ENCODE results near the gene CFDP1. TPM values are rescaled to one million over a fixed set of nuclear protein-coding genes. Genes with fewer than 3 reads are reported as not detected.

The CFDP1 gene
- total RNA-seq, 1 experiment from 2014 or later: 32.1 TPM

DNA sequence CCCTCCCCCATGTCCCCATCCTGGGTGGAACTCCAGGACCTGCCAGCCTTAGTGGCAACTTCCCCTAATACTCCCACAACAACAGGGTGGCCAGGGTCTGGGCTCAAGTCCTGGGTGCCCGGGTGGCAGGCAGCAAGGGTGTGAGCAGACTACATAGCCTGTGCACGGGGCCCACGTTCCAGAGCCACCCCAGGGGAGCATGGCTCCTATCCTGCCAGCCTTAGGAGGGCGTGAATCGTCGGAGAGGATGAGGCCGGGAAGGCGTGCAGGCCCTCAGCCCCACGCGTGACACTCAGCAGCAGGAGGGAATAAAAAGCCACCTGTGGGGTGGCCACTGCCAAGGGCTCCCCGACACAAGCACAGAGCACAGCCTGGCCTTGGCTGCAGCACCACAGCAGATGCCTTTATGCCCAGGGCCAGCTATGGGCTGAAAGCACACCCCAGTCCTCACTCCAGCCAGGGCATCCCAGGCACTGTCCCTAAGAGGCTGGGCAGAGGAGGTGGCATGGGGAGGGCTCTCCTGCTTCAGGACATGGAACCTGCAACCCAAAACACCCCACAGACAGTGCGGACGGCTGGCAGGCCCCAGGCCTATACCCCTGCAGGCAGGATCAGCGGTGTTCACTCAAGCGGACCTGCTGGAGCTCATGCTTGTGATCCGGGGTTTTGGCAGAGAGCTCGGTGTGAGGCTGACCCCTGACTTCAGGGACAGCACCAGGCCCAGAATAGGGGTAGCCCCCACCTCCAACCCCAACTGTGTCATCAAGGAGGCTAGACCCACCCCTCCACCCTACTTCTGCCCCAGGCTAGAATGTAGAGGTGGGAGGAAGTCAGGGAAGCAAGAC lies 184.5 kb downstream of the CFDP1 start:
- ChIA-PET POLR2A (ENCODE audit: unreplicated experiment) (no interaction called here), CTCF (no interaction called here)
- Histone ChIP-seq H3K27ac (ENCODE audit: low read length) (no peak overlapping the region), H3K79me2 (ENCODE audit: low read length) (peaks cover 85% of the 10 kb centered on the region), H4K20me1 (ENCODE audit: low read length) (peaks cover 19% of the 10 kb centered on the region), H2AFZ (ENCODE audit: low read length) (no peak overlapping the region), H3K9me3 (ENCODE audit: low read length) (no peaks in the 10 kb centered on the region), H3K9me2 (replicated peaks; ENCODE audit: low read length) (no peaks in the 10 kb centered on the region), H3K36me3 (ENCODE audit: low read depth, low read length) (no peaks in the 10 kb centered on the region), H3K9ac (ENCODE audit: low read length) (no peak overlapping the region), H3K4me2 (ENCODE audit: low read length) (peak overlapping the region; percentile 93), H3K27me3 (ENCODE audit: low read length) (no peaks in the 10 kb centered on the region), H3K4me3 (ENCODE audit: low read length) (no peak overlapping the region), H3K4me1 (ENCODE audit: insufficient read depth, low read length) (peaks cover 66% of the 10 kb centered on the region), H3F3A (ENCODE audit: low read length, unreplicated experiment) (no peaks in the 10 kb centered on the region)
- no peak for DNase-seq
- BruUV-seq (replicated peaks): no TSS peak
- no peak for TF ChIP-seq EZH2phosphoT487 (IDR thresholded peaks at IDR 0.05; ENCODE audit: borderline replicate concordance, low read length)
- TF ChIP-seq EZH2 (IDR thresholded peaks at IDR 0.05; ENCODE audit: low read length, unreplicated experiment): no peak
- TF ChIP-seq CTCF (conservative IDR thresholded peaks at IDR 0.05; ENCODE audit: low read depth, low read length): no peak
- no peak for ATAC-seq
- intact Hi-C loops (cut with micrococcal nuclease): no loop called here

- TF ChIP-seq EZH2 (IDR thresholded peaks at IDR 0.05; ENCODE audit: low read length, unreplicated experiment): no peak
- no peak for TF ChIP-seq CTCF (conservative IDR thresholded peaks at IDR 0.05; ENCODE audit: low read depth, low read length)
- no peak for TF ChIP-seq EZH2phosphoT487 (IDR thresholded peaks at IDR 0.05; ENCODE audit: borderline replicate concordance, low read length)
- Histone ChIP-seq H3F3A (ENCODE audit: low read length, unreplicated experiment) (no peaks in the 10 kb centered on the region), H3K4me3 (ENCODE audit: low read length) (no peak overlapping the region), H4K20me1 (ENCODE audit: low read length) (peaks cover 19% of the 10 kb centered on the region), H3K9me3 (ENCODE audit: low read length) (no peaks in the 10 kb centered on the region), H3K9me2 (replicated peaks; ENCODE audit: low read length) (no peaks in the 10 kb centered on the region), H3K9ac (ENCODE audit: low read length) (no peak overlapping the region), H3K36me3 (ENCODE audit: low read depth, low read length) (no peaks in the 10 kb centered on the region), H2AFZ (ENCODE audit: low read length) (no peak overlapping the region), H3K27me3 (ENCODE audit: low read length) (no peaks in the 10 kb centered on the region), H3K4me1 (ENCODE audit: insufficient read depth, low read length) (peaks cover 70% of the 10 kb centered on the region), H3K27ac (ENCODE audit: low read length) (no peak overlapping the region), H3K79me2 (ENCODE audit: low read length) (peaks cover 85% of the 10 kb centered on the region), H3K4me2 (ENCODE audit: low read length) (no peak overlapping the region; the same call in 1 of the 2 replicates)
- no peak for DNase-seq
- intact Hi-C loops (cut with micrococcal nuclease): no loop called here
- no TSS peak for BruUV-seq (replicated peaks)
- ChIA-PET CTCF (no interaction called here), POLR2A (ENCODE audit: unreplicated experiment) (no interaction called here)
- ATAC-seq: no peak
These were observed 185.2 kb downstream of the CFDP1 start for GRCh38 chr16:75248142-75248535.

- no peaks in the 10 kb centered on the region for H3K27me3 ChIP-seq (ENCODE audit: low read length)
- no peak overlapping the region for H2AFZ ChIP-seq (ENCODE audit: low read length)
- ChIA-PET POLR2A (ENCODE audit: unreplicated experiment) (no interaction called here), CTCF (no interaction called here)
- intact Hi-C loops (cut with micrococcal nuclease): no loop called here
- H3K4me1 ChIP-seq (ENCODE audit: insufficient read depth, low read length): peaks cover 69% of the 10 kb centered on the region
- 0 out of 2 replicates have a peak overlapping the region, but pooled peaks have one; percentile 4 for H3K27ac ChIP-seq (ENCODE audit: low read length)
- no peak for TF ChIP-seq CTCF (conservative IDR thresholded peaks at IDR 0.05; ENCODE audit: low read depth, low read length)
- TF ChIP-seq EZH2 (IDR thresholded peaks at IDR 0.05; ENCODE audit: low read length, unreplicated experiment): no peak
- no peak for TF ChIP-seq EZH2phosphoT487 (IDR thresholded peaks at IDR 0.05; ENCODE audit: borderline replicate concordance, low read length)
- no peak overlapping the region for H3K4me3 ChIP-seq (ENCODE audit: low read length)
- no peak for ATAC-seq
- H3K36me3 ChIP-seq (ENCODE audit: low read depth, low read length): peaks cover under 1% of the 10 kb centered on the region; the same call in 1 of the 2 replicates
- BruUV-seq (replicated peaks): no TSS peak
- H3K4me2 ChIP-seq (ENCODE audit: low read length): no peak overlapping the region
- peaks cover 83% of the 10 kb centered on the region for H3K79me2 ChIP-seq (ENCODE audit: low read length)
- H3K9me3 ChIP-seq (ENCODE audit: low read length): no peaks in the 10 kb centered on the region
- no peaks in the 10 kb centered on the region for H3K9me2 ChIP-seq (replicated peaks; ENCODE audit: low read length)
- H4K20me1 ChIP-seq (ENCODE audit: low read length): peaks cover 19% of the 10 kb centered on the region
- no peaks in the 10 kb centered on the region for H3F3A ChIP-seq (ENCODE audit: low read length, unreplicated experiment)
- no peak overlapping the region for H3K9ac ChIP-seq (ENCODE audit: low read length)
- no peak for DNase-seq
These were observed 186.1 kb downstream of the CFDP1 start for GRCh38 chr16:75247249-75247648.

Data from PC-3 (cell line).